DND-41 (cell line): ENCODE results near the gene MACROD1.

Experiments used
- EZH2 ChIP-seq: IDR thresholded peaks from 3 replicates; pipeline ENCODE4 v1.6.1; 2012; ENCODE audit warnings: borderline replicate concordance, low read depth, mild to moderate bottlenecking, moderate library complexity, low read length, inconsistent platforms; ENCODE audit not compliant: severe bottlenecking
- TF ChIP-seq, protein P1 (sequence below): IDR thresholded peaks from 2 replicates; pipeline ENCODE4 v1.5.1; 2012; ENCODE audit warnings: borderline replicate concordance, low read length, moderate library complexity, mild to moderate bottlenecking; ENCODE audit not compliant: poor library complexity, severe bottlenecking; ENCODE audit errors: extremely low read depth

DNA sequence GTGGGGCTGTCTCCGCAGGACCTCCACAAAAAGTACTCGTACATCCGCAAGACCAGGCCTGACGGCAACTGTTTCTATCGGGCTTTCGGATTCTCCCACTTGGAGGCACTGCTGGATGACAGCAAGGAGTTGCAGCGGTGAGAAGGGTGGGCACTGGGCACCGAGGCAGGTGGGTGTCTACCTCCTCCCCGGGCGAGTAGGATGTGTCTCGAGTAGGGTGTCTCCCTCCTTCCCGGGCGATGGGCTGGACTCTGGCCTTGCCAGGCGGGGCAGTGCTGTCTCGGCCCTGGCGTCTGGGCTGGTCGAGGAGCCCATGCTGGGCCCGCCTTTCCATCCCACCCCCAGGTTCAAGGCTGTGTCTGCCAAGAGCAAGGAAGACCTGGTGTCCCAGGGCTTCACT, 169.4 kb downstream of the MACROD1 start:
- TF ChIP-seq, protein P1, sequence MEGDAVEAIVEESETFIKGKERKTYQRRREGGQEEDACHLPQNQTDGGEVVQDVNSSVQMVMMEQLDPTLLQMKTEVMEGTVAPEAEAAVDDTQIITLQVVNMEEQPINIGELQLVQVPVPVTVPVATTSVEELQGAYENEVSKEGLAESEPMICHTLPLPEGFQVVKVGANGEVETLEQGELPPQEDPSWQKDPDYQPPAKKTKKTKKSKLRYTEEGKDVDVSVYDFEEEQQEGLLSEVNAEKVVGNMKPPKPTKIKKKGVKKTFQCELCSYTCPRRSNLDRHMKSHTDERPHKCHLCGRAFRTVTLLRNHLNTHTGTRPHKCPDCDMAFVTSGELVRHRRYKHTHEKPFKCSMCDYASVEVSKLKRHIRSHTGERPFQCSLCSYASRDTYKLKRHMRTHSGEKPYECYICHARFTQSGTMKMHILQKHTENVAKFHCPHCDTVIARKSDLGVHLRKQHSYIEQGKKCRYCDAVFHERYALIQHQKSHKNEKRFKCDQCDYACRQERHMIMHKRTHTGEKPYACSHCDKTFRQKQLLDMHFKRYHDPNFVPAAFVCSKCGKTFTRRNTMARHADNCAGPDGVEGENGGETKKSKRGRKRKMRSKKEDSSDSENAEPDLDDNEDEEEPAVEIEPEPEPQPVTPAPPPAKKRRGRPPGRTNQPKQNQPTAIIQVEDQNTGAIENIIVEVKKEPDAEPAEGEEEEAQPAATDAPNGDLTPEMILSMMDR: no peak
- TF ChIP-seq EZH2: no peak
